ENCODE measurements around the gene FNIP1. TPM values are rescaled to one million over a fixed set of nuclear protein-coding genes. Genes with fewer than 3 reads are reported as not detected.

FNIP1 gene
- total RNA-seq, 1 experiment from 2014 or later, result 16.4 TPM

DNA sequence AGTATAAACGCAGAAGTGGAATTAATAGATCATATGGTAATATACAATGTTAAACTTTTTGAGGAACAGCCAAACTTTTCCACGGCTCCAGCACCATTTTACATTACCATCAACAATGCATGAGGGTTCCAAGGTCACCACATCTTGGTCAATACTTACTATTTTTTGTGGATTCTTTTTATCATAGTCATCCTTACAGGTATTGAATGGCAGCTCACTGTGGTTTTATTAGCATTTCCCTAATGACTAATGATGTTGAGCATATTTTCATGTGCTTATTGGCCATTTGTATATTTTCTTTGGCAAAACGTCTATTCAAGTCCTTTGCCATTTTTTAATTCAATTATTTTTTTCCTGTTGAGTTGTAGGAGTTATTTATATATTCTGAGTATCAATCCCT is 147.7 kb downstream of the FNIP1 start:
- intact Hi-C loops (cut with micrococcal nuclease), result no loop called here
- TF ChIP-seq YY1 (IDR thresholded peaks at IDR 0.05; ENCODE audit: extremely low read depth, insufficient replicate concordance, low read depth, low read length) (no peak), CEBPB (IDR thresholded peaks at IDR 0.05; ENCODE audit: low read depth) (no peak), POLR2A (IDR thresholded peaks at IDR 0.05; ENCODE audit: borderline replicate concordance, extremely low read depth, insufficient read depth, insufficient read length) (no peak), POLR2AphosphoS5 (IDR thresholded peaks at IDR 0.05; ENCODE audit: low read depth, low read length) (no peak), TCF7L2 (IDR thresholded peaks at IDR 0.05; ENCODE audit: borderline replicate concordance, extremely low read depth, insufficient read depth, insufficient read length) (no peak), EZH2phosphoT487 (IDR thresholded peaks at IDR 0.05; ENCODE audit: borderline replicate concordance) (no peak), SP1 (IDR thresholded peaks at IDR 0.05; ENCODE audit: low read depth) (no peak), RAD21 (IDR thresholded peaks at IDR 0.05; ENCODE audit: low read depth) (no peak), ELF1 (IDR thresholded peaks at IDR 0.05; ENCODE audit: borderline replicate concordance, low read depth) (no peak), CTCF (IDR thresholded peaks at IDR 0.05 in 2 of 3, conservative IDR thresholded peaks at IDR 0.05 in 1 of 3; ENCODE audit: borderline replicate concordance in 1 of 3, insufficient read depth in 1 of 3, low read depth in 2 of 3, low read length in 2 of 3) (no peak), FOSL1 (IDR thresholded peaks at IDR 0.05; ENCODE audit: low read depth) (no peak), ZNF274 (IDR thresholded peaks at IDR 0.05; ENCODE audit: low read depth, low read length) (no peak)
- TF ChIP-seq, protein P1, sequence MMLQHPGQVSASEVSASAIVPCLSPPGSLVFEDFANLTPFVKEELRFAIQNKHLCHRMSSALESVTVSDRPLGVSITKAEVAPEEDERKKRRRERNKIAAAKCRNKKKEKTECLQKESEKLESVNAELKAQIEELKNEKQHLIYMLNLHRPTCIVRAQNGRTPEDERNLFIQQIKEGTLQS (IDR thresholded peaks at IDR 0.05), result no peak
- H3K4me2 ChIP-seq (ENCODE audit: low read length), result no peak overlapping the region
- no TSS peak for BruUV-seq (replicated peaks)
- ATAC-seq, result no peak
- H3K9me2 ChIP-seq (ENCODE audit: insufficient read depth), result no peaks in the 10 kb centered on the region
- H3K27me3 ChIP-seq (ENCODE audit: insufficient read depth, low read length), result no peaks in the 10 kb centered on the region
- no peaks in the 10 kb centered on the region for H3K36me3 ChIP-seq (ENCODE audit: control insufficient read depth in 1 of 2, insufficient read depth in 2 of 2, low read length in 2 of 2)
- no peaks in the 10 kb centered on the region for H3K4me1 ChIP-seq (ENCODE audit: control insufficient read depth in 1 of 2, insufficient read depth in 2 of 2, low read length in 2 of 2)
- no peak overlapping the region for H3K4me3 ChIP-seq (replicated peaks in 1 of 2; ENCODE audit: low read depth in 1 of 2, low read length in 2 of 2)
- no peak overlapping the region for H3K27ac ChIP-seq (ENCODE audit: low read depth, low read length)
- H3K9ac ChIP-seq (ENCODE audit: low read length), result no peak overlapping the region
- ChIA-PET CTCF (no interaction called here), RAD21 (ENCODE audit: low non-redundant PET in 1 of 2, low total read pairs in 2 of 2, uncharacterized antibody in 2 of 2, unreplicated experiment in 2 of 2) (no interaction called here), POLR2A (no interaction called here)
- H3K79me2 ChIP-seq (ENCODE audit: insufficient read depth, low read length), result no peaks in the 10 kb centered on the region
- H4K20me1 ChIP-seq (ENCODE audit: insufficient read depth), result no peaks in the 10 kb centered on the region
- no peak overlapping the region for H2AFZ ChIP-seq (ENCODE audit: low read depth, low read length, poor library complexity, severe bottlenecking)
- no peak for DNase-seq (ENCODE audit: low read depth, low spot score)
- H3K9me3 ChIP-seq (ENCODE audit: control insufficient read depth in 1 of 2, insufficient read depth in 1 of 2, low read depth in 1 of 2, low read length in 2 of 2), result no peaks in the 10 kb centered on the region

All from HCT116 (cell line).